ENCODE measurements around the gene MAGEA1.

Gene MAGEA1

GRCh38 chrX:153153516-153153915, 25.6 kb upstream of the MAGEA1 start:
- TF ChIP-seq ZNF155 (tag by site-specific recombination; IDR thresholded peaks at IDR 0.05) (no peak), ZNF214 (tag by site-specific recombination; IDR thresholded peaks at IDR 0.05; ENCODE audit: borderline replicate concordance) (no peak), ZNF184 (tag by site-specific recombination; IDR thresholded peaks at IDR 0.05) (no peak), ZNF621 (tag by site-specific recombination; IDR thresholded peaks at IDR 0.05) (no peak), ZNF610 (tag by site-specific recombination; IDR thresholded peaks at IDR 0.05; ENCODE audit: borderline replicate concordance) (no peak), KLF8 (tag by site-specific recombination; IDR thresholded peaks at IDR 0.05) (no peak), ZNF585B (tag by site-specific recombination; IDR thresholded peaks at IDR 0.05) (no peak), ZNF654 (tag by site-specific recombination; IDR thresholded peaks at IDR 0.05; ENCODE audit: low read depth) (no peak), ZBTB49 (tag by site-specific recombination; IDR thresholded peaks at IDR 0.05; ENCODE audit: low read depth) (no peak), ZNF2 (tag by site-specific recombination; IDR thresholded peaks at IDR 0.05) (no peak), ZSCAN18 (tag by site-specific recombination; IDR thresholded peaks at IDR 0.05) (no peak), ZNF555 (tag by site-specific recombination; conservative IDR thresholded peaks at IDR 0.05) (no peak)
- no peak overlapping the region for H3K27ac ChIP-seq (ENCODE audit: extremely low read depth, low read depth, low read length)
- H3K4me3 ChIP-seq (ENCODE audit: low read depth, low read length), result no peak overlapping the region
- no peaks in the 10 kb centered on the region for H3K36me3 ChIP-seq (ENCODE audit: control insufficient read depth in 2 of 2, insufficient read depth in 1 of 2, low read length in 2 of 2)
- H3K9me3 ChIP-seq (ENCODE audit: control insufficient read depth, insufficient read depth, low read depth, low read length), result no peaks in the 10 kb centered on the region
- POLR2A ChIA-PET, result no interaction called here
- H3K4me1 ChIP-seq (ENCODE audit: control insufficient read depth, insufficient read depth, low read length), result no peaks in the 10 kb centered on the region
- CTCF ChIA-PET, result no interaction called here

- Histone ChIP-seq H3K9me3 (ENCODE audit: control insufficient read depth, insufficient read depth, low read depth, low read length) (no peaks in the 10 kb centered on the region), H3K4me1 (ENCODE audit: control insufficient read depth, insufficient read depth, low read length) (no peaks in the 10 kb centered on the region), H3K36me3 (ENCODE audit: control insufficient read depth in 2 of 2, insufficient read depth in 1 of 2, low read length in 2 of 2) (no peaks in the 10 kb centered on the region), H3K27ac (ENCODE audit: extremely low read depth, low read depth, low read length) (no peak overlapping the region), H3K4me3 (ENCODE audit: low read depth, low read length) (no peak overlapping the region)
- ChIA-PET POLR2A (no interaction called here), CTCF (no interaction called here)
- TF ChIP-seq ZNF398 (tag by site-specific recombination; IDR thresholded peaks at IDR 0.05), result no peak
- TF ChIP-seq ZNF214 (tag by site-specific recombination; IDR thresholded peaks at IDR 0.05; ENCODE audit: borderline replicate concordance), result no peak
- no peak for TF ChIP-seq BCL11A (tag by site-specific recombination; IDR thresholded peaks at IDR 0.05; ENCODE audit: low read depth)
- no peak for TF ChIP-seq KLF17 (tag by site-specific recombination; IDR thresholded peaks at IDR 0.05)
- TF ChIP-seq ZNF274 (IDR thresholded peaks at IDR 0.05; ENCODE audit: low read length), result no peak
- TF ChIP-seq ZNF274 (tag by site-specific recombination; IDR thresholded peaks at IDR 0.05; ENCODE audit: borderline replicate concordance), result no peak
- TF ChIP-seq ZNF324 (tag by site-specific recombination; IDR thresholded peaks at IDR 0.05), result no peak
- TF ChIP-seq ZNF624 (tag by site-specific recombination; IDR thresholded peaks at IDR 0.05), result no peak
- no peak for TF ChIP-seq ZNF24 (tag by site-specific recombination; IDR thresholded peaks at IDR 0.05)
- no peak for TF ChIP-seq ZNF155 (tag by site-specific recombination; IDR thresholded peaks at IDR 0.05)
- TF ChIP-seq BCL11B (tag by site-specific recombination; IDR thresholded peaks at IDR 0.05; ENCODE audit: low read depth), result no peak
- no peak for TF ChIP-seq SALL2 (tag by site-specific recombination; IDR thresholded peaks at IDR 0.05; ENCODE audit: borderline replicate concordance)
- no peak for TF ChIP-seq ZSCAN18 (tag by site-specific recombination; IDR thresholded peaks at IDR 0.05)
- TF ChIP-seq ZNF423 (tag by site-specific recombination; IDR thresholded peaks at IDR 0.05), result no peak
- no peak for TF ChIP-seq OSR2 (tag by site-specific recombination; IDR thresholded peaks at IDR 0.05)
- TF ChIP-seq ZNF513 (tag by site-specific recombination; IDR thresholded peaks at IDR 0.05), result no peak
- TF ChIP-seq ZNF501 (tag by site-specific recombination; IDR thresholded peaks at IDR 0.05), result no peak
These were observed 21.6 kb upstream of the MAGEA1 start for GRCh38 chrX:153157450-153157849.

Measured in HEK293 (cell line).